ENCODE measurements around the gene KCNB1.

Gene KCNB1

DNA sequence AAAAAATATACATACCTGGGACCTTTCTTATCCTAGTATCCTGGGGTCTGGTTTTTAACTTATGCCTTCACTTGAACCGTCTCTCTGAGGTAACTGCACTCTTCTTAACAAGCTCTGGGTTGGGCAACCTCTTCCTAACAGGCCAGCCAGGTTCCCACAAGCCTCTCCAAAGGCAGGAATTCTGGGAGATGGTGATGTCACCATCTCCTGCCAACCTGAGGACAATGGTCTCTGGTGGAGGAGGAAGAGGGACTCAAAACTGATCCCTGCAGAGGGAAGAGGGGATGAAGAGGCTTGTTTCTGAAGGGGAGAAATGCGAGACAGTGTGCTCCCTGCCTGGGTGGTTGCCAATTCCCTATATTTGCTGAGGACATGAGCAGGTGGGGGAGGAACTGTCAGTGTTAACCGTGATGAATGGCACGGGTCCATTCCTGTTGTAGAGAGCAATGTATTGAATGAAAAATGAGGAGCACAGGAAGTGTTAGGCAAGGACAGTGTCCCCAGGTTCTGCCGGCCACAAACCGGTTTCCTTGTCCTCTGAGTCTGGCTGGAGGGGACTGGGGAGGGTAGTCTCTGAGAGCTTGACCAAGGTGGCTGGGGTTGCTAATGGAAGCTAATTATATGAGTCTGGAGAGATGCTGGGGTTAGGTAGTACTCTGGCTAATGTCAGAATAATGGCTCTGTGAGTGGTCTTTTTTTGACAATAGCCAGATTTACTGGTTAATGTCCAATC, 95.5 kb downstream of the KCNB1 start:
- no peaks in the 10 kb centered on the region for H3F3A ChIP-seq (ENCODE audit: low read depth)
- no peak overlapping the region for H3K4me2 ChIP-seq (ENCODE audit: low read depth, low read length, poor library complexity, severe bottlenecking)
- H3K36me3 ChIP-seq (ENCODE audit: insufficient read depth, low read length) = no peaks in the 10 kb centered on the region
- no peaks in the 10 kb centered on the region for H3K9me3 ChIP-seq (ENCODE audit: insufficient read depth, low read depth, low read length)
- no peaks in the 10 kb centered on the region for H3K27me3 ChIP-seq (ENCODE audit: insufficient read depth, low read length, poor library complexity, severe bottlenecking)
- no peaks in the 10 kb centered on the region for H3K4me1 ChIP-seq (ENCODE audit: insufficient read depth, low read length, poor library complexity, severe bottlenecking)
- H3K9ac ChIP-seq (ENCODE audit: low read depth, low read length, poor library complexity, severe bottlenecking) = no peak overlapping the region
- no peaks in the 10 kb centered on the region for H3K79me2 ChIP-seq (ENCODE audit: insufficient read depth, low read length)
- H4K20me1 ChIP-seq (ENCODE audit: insufficient read depth, low read length, poor library complexity, severe bottlenecking) = no peaks in the 10 kb centered on the region
- TF ChIP-seq EZH2phosphoT487 (IDR thresholded peaks at IDR 0.05; ENCODE audit: borderline replicate concordance) = no peak
- TF ChIP-seq, protein P1, sequence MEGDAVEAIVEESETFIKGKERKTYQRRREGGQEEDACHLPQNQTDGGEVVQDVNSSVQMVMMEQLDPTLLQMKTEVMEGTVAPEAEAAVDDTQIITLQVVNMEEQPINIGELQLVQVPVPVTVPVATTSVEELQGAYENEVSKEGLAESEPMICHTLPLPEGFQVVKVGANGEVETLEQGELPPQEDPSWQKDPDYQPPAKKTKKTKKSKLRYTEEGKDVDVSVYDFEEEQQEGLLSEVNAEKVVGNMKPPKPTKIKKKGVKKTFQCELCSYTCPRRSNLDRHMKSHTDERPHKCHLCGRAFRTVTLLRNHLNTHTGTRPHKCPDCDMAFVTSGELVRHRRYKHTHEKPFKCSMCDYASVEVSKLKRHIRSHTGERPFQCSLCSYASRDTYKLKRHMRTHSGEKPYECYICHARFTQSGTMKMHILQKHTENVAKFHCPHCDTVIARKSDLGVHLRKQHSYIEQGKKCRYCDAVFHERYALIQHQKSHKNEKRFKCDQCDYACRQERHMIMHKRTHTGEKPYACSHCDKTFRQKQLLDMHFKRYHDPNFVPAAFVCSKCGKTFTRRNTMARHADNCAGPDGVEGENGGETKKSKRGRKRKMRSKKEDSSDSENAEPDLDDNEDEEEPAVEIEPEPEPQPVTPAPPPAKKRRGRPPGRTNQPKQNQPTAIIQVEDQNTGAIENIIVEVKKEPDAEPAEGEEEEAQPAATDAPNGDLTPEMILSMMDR (conservative IDR thresholded peaks at IDR 0.05; ENCODE audit: low read length) = no peak
- no peak overlapping the region for H3K4me3 ChIP-seq (ENCODE audit: low read length, poor library complexity, severe bottlenecking)
- no peaks in the 10 kb centered on the region for H3K9me2 ChIP-seq (replicated peaks; ENCODE audit: low read depth, low read length)
- no peak overlapping the region for H2AFZ ChIP-seq (ENCODE audit: low read length)

DNA sequence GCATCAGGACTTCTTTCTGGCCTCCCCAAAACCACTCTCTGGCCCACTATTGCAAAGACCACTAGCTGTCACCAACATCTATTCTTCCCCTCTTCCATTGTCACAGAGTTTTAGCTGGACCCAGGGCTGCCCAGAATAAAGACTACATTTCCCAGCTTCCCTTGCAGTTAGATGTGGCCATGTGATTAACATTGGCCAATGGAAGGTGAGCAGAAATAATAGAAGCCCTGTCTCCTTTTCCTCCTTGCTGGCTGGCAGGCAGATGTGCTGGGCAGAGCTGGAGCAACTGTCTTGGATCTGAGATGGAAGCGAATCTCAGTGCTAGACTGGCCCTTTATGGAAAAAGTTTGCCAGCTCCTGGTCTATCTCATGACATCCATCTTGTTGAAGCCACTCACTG, 97.0 kb downstream of the KCNB1 start:
- Histone ChIP-seq H3K9me2 (replicated peaks; ENCODE audit: low read depth, low read length) (no peaks in the 10 kb centered on the region), H2AFZ (ENCODE audit: low read length) (peak overlapping the region; percentile 81)

DNA sequence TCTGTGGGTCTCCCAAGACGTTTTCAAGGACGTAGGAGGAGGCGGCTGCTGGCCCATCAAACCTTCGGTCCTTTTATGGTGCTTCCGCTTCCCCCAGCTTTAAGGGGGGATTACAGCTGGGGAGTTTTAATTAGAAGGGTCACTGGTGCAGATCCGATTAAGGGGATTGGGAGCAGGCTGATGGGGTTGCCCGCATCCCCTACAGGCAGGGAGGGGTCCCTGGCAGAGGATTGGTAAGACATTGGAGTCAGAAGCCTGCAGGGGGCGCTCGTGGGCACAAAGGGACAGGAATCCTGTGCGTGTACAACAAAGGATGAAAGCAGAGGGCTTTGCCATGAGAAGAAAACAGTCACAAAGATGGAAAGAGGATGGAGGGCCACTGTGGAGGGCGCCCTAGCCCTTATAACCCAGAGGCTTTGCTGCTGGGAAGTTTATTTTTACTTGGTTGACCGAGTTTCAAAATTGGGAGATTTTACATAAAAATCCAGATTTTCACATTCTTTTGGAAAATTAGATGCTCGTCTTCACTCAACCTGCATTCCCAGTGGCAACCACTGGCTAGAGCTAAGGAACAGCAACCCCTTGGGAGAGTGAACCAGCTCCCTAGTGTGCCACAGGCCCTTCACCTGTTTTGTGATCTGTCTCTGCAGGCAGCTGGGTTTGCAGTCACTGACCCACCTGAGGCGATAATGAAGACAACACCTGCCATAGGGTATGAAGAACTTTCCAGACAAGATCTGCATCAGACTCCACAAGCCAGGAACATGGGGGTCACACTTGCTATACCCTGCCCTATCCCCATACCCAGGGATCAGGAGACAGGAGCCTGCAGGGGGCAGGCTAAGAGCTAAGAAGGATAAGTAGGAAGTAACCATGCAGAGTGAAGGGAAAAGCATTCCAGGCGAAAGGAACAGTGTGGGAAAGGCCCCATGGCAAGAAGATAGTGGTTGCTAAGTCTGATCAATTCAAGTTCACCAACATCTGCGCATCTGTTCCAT, 97.7 kb downstream of the KCNB1 start:
- Histone ChIP-seq H3K27me3 (ENCODE audit: insufficient read depth, low read length, poor library complexity, severe bottlenecking) (no peaks in the 10 kb centered on the region), H4K20me1 (ENCODE audit: insufficient read depth, low read length, poor library complexity, severe bottlenecking) (no peaks in the 10 kb centered on the region), H2AFZ (ENCODE audit: low read length) (peak overlapping the region; percentile 50; the same call in 1 of the 2 replicates), H3F3A (ENCODE audit: low read depth) (no peaks in the 10 kb centered on the region), H3K9ac (ENCODE audit: low read depth, low read length, poor library complexity, severe bottlenecking) (no peak overlapping the region), H3K36me3 (ENCODE audit: insufficient read depth, low read length) (no peaks in the 10 kb centered on the region), H3K79me2 (ENCODE audit: insufficient read depth, low read length) (no peaks in the 10 kb centered on the region), H3K4me1 (ENCODE audit: insufficient read depth, low read length, poor library complexity, severe bottlenecking) (no peaks in the 10 kb centered on the region), H3K4me3 (ENCODE audit: low read length, poor library complexity, severe bottlenecking) (no peak overlapping the region), H3K9me3 (ENCODE audit: insufficient read depth, low read depth, low read length) (no peaks in the 10 kb centered on the region), H3K4me2 (ENCODE audit: low read depth, low read length, poor library complexity, severe bottlenecking) (no peak overlapping the region), H3K9me2 (replicated peaks; ENCODE audit: low read depth, low read length) (no peaks in the 10 kb centered on the region)
- no peak for TF ChIP-seq EZH2phosphoT487 (IDR thresholded peaks at IDR 0.05; ENCODE audit: borderline replicate concordance)
- TF ChIP-seq, protein P1 (conservative IDR thresholded peaks at IDR 0.05; ENCODE audit: low read length) = peak; percentile 93

More for the DNA sequence above, 97.0 kb downstream of the KCNB1 start:
- H3K79me2 ChIP-seq (ENCODE audit: insufficient read depth, low read length) = no peaks in the 10 kb centered on the region
- H3K4me2 ChIP-seq (ENCODE audit: low read depth, low read length, poor library complexity, severe bottlenecking) = no peak overlapping the region
- no peaks in the 10 kb centered on the region for H3F3A ChIP-seq (ENCODE audit: low read depth)
- TF ChIP-seq, protein P1 (conservative IDR thresholded peaks at IDR 0.05; ENCODE audit: low read length) = no peak
- TF ChIP-seq EZH2phosphoT487 (IDR thresholded peaks at IDR 0.05; ENCODE audit: borderline replicate concordance) = no peak
- H3K4me3 ChIP-seq (ENCODE audit: low read length, poor library complexity, severe bottlenecking) = no peak overlapping the region
- H4K20me1 ChIP-seq (ENCODE audit: insufficient read depth, low read length, poor library complexity, severe bottlenecking) = no peaks in the 10 kb centered on the region
- H3K9ac ChIP-seq (ENCODE audit: low read depth, low read length, poor library complexity, severe bottlenecking) = no peak overlapping the region
- H3K36me3 ChIP-seq (ENCODE audit: insufficient read depth, low read length) = no peaks in the 10 kb centered on the region
- H3K27me3 ChIP-seq (ENCODE audit: insufficient read depth, low read length, poor library complexity, severe bottlenecking) = no peaks in the 10 kb centered on the region
- H3K9me3 ChIP-seq (ENCODE audit: insufficient read depth, low read depth, low read length) = no peaks in the 10 kb centered on the region
- H3K4me1 ChIP-seq (ENCODE audit: insufficient read depth, low read length, poor library complexity, severe bottlenecking) = no peaks in the 10 kb centered on the region

Measured in Loucy (cell line).